ENCODE results near the gene NPRL2. TPM values are rescaled to one million over a fixed set of nuclear protein-coding genes. Genes with fewer than 3 reads are reported as not detected.

Gene NPRL2
- total and polyA plus RNA-seq, 2 experiments from 2014 or later = 22.3 to 27.7 TPM

- DNase-seq (ENCODE audit: low spot score) (no peak), ATAC-seq (no peak)
- Histone ChIP-seq H3K27me3 (ENCODE audit: insufficient read depth) (no peaks in the 10 kb centered on the region), H3K4me3 (peak overlapping the region; percentile 97), H3K9me2 (ENCODE audit: insufficient read depth) (no peaks in the 10 kb centered on the region), H3K4me1 (ENCODE audit: insufficient read depth) (peaks cover 15% of the 10 kb centered on the region), H4K20me1 (replicated peaks; ENCODE audit: insufficient read depth) (peaks cover 5% of the 10 kb centered on the region; the same call in 1 of the 2 replicates), H3K79me2 (replicated peaks; ENCODE audit: insufficient read depth) (peaks cover 26% of the 10 kb centered on the region), H3K4me2 (peak overlapping the region; percentile 99), H3F3A (replicated peaks; ENCODE audit: low read depth) (peaks cover 20% of the 10 kb centered on the region; the same call in 1 of the 2 replicates), H2AFZ (no peak overlapping the region), H3K27ac (ENCODE audit: low read depth) (peak overlapping the region; percentile 100), H3K36me3 (ENCODE audit: insufficient read depth) (peaks cover 8% of the 10 kb centered on the region)
- H3K36me3 Mint-ChIP-seq (ENCODE audit: low read depth) = peaks cover 56% of the 10 kb centered on the region
- H3K27me3 Mint-ChIP-seq (ENCODE audit: insufficient read depth, low read depth, poor library complexity) = peaks cover 15% of the 10 kb centered on the region
- H3K4me3 Mint-ChIP-seq = peak overlapping the region; percentile 86
- H3K9me3 Mint-ChIP-seq = no peaks in the 10 kb centered on the region
- 0 out of 2 replicates have a peak overlapping the region, but pooled peaks have one; percentile 82 for H3K27ac Mint-ChIP-seq
- H3K4me1 Mint-ChIP-seq = peaks cover 43% of the 10 kb centered on the region
- TF ChIP-seq CTCF (conservative IDR thresholded peaks at IDR 0.05; ENCODE audit: low read depth in 2 of 2) = peak in 1 of 2 experiments; percentile 27; a peak in 2 of 4 replicates
- TF ChIP-seq REST (IDR thresholded peaks at IDR 0.05; ENCODE audit: unreplicated experiment) = no peak
Observed at GRCh38 chr3:50319894-50320625, 30.5 kb downstream of the NPRL2 start.

- Mint-ChIP-seq H3K9me3 (0 out of 3 replicates have a peak, but pooled peaks cover under 1% of the 10 kb centered on the region), H3K27me3 (ENCODE audit: insufficient read depth, low read depth, poor library complexity) (peaks cover 10% of the 10 kb centered on the region), H3K36me3 (ENCODE audit: low read depth) (peaks cover 52% of the 10 kb centered on the region), H3K4me3 (peak overlapping the region; percentile 86), H3K4me1 (peaks cover 37% of the 10 kb centered on the region), H3K27ac (no peak overlapping the region)
- DNase-seq (ENCODE audit: low spot score) (no peak), ATAC-seq (no peak)
- peaks cover 15% of the 10 kb centered on the region for H3K4me1 ChIP-seq (ENCODE audit: insufficient read depth)
- peaks cover 5% of the 10 kb centered on the region; the same call in 1 of the 2 replicates for H4K20me1 ChIP-seq (replicated peaks; ENCODE audit: insufficient read depth)
- H3K79me2 ChIP-seq (replicated peaks; ENCODE audit: insufficient read depth) = peaks cover 26% of the 10 kb centered on the region
- H3K27ac ChIP-seq (ENCODE audit: low read depth) = no peak overlapping the region
- no peak overlapping the region for H3K4me3 ChIP-seq
- H3K4me2 ChIP-seq = no peak overlapping the region
- H3F3A ChIP-seq (replicated peaks; ENCODE audit: low read depth) = peaks cover 21% of the 10 kb centered on the region; the same call in 1 of the 2 replicates
- peaks cover 8% of the 10 kb centered on the region for H3K36me3 ChIP-seq (ENCODE audit: insufficient read depth)
- H3K9me2 ChIP-seq (ENCODE audit: insufficient read depth) = no peaks in the 10 kb centered on the region
- H3K27me3 ChIP-seq (ENCODE audit: insufficient read depth) = no peaks in the 10 kb centered on the region
- H2AFZ ChIP-seq = no peak overlapping the region
- TF ChIP-seq POLR2AphosphoS5 (IDR thresholded peaks at IDR 0.05; ENCODE audit: low read depth) = no peak
- no peak for TF ChIP-seq ETS1 (IDR thresholded peaks at IDR 0.05)
- TF ChIP-seq EZH2 (IDR thresholded peaks at IDR 0.05; ENCODE audit: low read depth, unreplicated experiment) = no peak
- TF ChIP-seq REST (IDR thresholded peaks at IDR 0.05; ENCODE audit: unreplicated experiment) = no peak
- TF ChIP-seq CREB1 (CRISPR knock-in tag; IDR thresholded peaks at IDR 0.05; ENCODE audit: low read depth) = no peak
- no peak for TF ChIP-seq STAT1 (IDR thresholded peaks at IDR 0.05; ENCODE audit: unreplicated experiment)
Observed at GRCh38 chr3:50319181-50319893, 31.2 kb downstream of the NPRL2 start.
